HS-27A (cell line): ENCODE data around the gene CACNG8.
"Not testable (repeated sequence)": the region's sequence is repeated elsewhere in the genome, so short reads cannot be mapped to it uniquely, and the experiment has no call there.

Experiments used
- DNase-seq: peaks from one replicate; pipeline ENCODE4 v3.0.0-alpha.2; 2012; ENCODE audit warnings: low read depth, missing footprints

The CACNG8 gene

GRCh38 chr19:53962887-53963431 lies at the start of gene CACNG8:
Gene CACNG8 (plus strand): TSS chr19:53962937.
- no peak for DNase-seq

GRCh38 chr19:53915000-53915399 lies 47.7 kb upstream of the CACNG8 start:
- DNase-seq = no peak

GRCh38 chr19:53916004-53916403 lies 46.7 kb upstream of the CACNG8 start:
- no peak for DNase-seq

GRCh38 chr19:53917356-53917755 lies 45.4 kb upstream of the CACNG8 start:
- no peak for DNase-seq

GRCh38 chr19:53927739-53928138 lies 35.0 kb upstream of the CACNG8 start:
- DNase-seq = peak; percentile 55

- DNase-seq = no peak
Observed at GRCh38 chr19:53936029-53936428, 26.7 kb upstream of the CACNG8 start.

GRCh38 chr19:53942001-53942786 lies 20.5 kb upstream of the CACNG8 start:
- no peak for DNase-seq

- DNase-seq = no peak
Observed at GRCh38 chr19:53944416-53944815, 18.3 kb upstream of the CACNG8 start.

- no peak for DNase-seq
Observed at GRCh38 chr19:53944933-53945332, 17.8 kb upstream of the CACNG8 start.

- DNase-seq = no peak
Observed at GRCh38 chr19:53945441-53945840, 17.3 kb upstream of the CACNG8 start.

GRCh38 chr19:53945998-53946397 lies 16.7 kb upstream of the CACNG8 start:
- DNase-seq = no peak

- DNase-seq = no peak
Observed at GRCh38 chr19:53947624-53948023, 15.1 kb upstream of the CACNG8 start.

GRCh38 chr19:53948611-53949010 lies 14.1 kb upstream of the CACNG8 start:
- DNase-seq = not testable (repeated sequence)

- DNase-seq = no peak
Observed at GRCh38 chr19:53951436-53951835, 11.3 kb upstream of the CACNG8 start.

GRCh38 chr19:53951947-53952346 lies 10.8 kb upstream of the CACNG8 start:
- no peak for DNase-seq

- no peak for DNase-seq
Observed at GRCh38 chr19:53953383-53953782, 9.4 kb upstream of the CACNG8 start.

- no peak for DNase-seq
Observed at GRCh38 chr19:53957448-53958167, 5.1 kb upstream of the CACNG8 start.

GRCh38 chr19:53958168-53958571 lies 4.6 kb upstream of the CACNG8 start:
- DNase-seq = no peak

- no peak for DNase-seq
Observed at GRCh38 chr19:53958823-53959757, 3.6 kb upstream of the CACNG8 start.

GRCh38 chr19:53960187-53960586 lies 2.5 kb upstream of the CACNG8 start:
- no peak for DNase-seq

GRCh38 chr19:53960886-53961285 lies 1.9 kb upstream of the CACNG8 start:
- no peak for DNase-seq
